GM12891 (cell line): Measurements from ENCODE around the gene CFAP70.

Experiments used
- POLR2A ChIP-seq: IDR thresholded peaks from 2 replicates; pipeline ENCODE4 v1.6.1; 2011; ENCODE audit warnings: low read depth, low read length, control low read depth
- POLR2AphosphoS5 ChIP-seq: IDR thresholded peaks from 2 replicates; pipeline ENCODE4 v1.6.1; 2011; ENCODE audit warnings: low read depth, low read length, control low read depth
- SPI1 ChIP-seq: IDR thresholded peaks from 2 replicates; pipeline ENCODE4 v1.6.1; 2011; ENCODE audit warnings: low read depth, low read length, control low read depth
- TAF1 ChIP-seq: IDR thresholded peaks from 2 replicates; pipeline ENCODE4 v1.6.1; 2011; ENCODE audit warnings: low read depth, low read length, control low read depth

GRCh38 chr10:73220989-73221388 is 137.7 kb downstream of the CFAP70 start:
- no peak for TF ChIP-seq POLR2AphosphoS5
- no peak for TF ChIP-seq TAF1
- TF ChIP-seq POLR2A: no peak
- TF ChIP-seq SPI1: no peak
